Activated CD8-positive, alpha-beta T cell treated with anti-CD3 and anti-CD28 coated beads for 36 hours (primary cell): ENCODE measurements around the gene SIRT5. TPM values are rescaled to one million over a fixed set of nuclear protein-coding genes. Genes with fewer than 3 reads are reported as not detected.
A peak's percentile ranks its signal among the peaks of the same experiment; 100 is the strongest.

Source experiments
- ATAC-seq: fragments of 200-7000 bp; cut with Tn5 transposase; one replicate; pipeline ENCODE4 v1.10.0; 2021; ENCODE audit warnings: mild to moderate bottlenecking, moderate library complexity
- CTCF ChIA-PET: fragments of 350-600 bp; sonication (Branson Sonifier 250); formaldehyde crosslinking; loops from one replicate; lab custom pipeline; 2021; ENCODE audit warnings: antibody characterized with exemption; lab: Charles Lee
- POLR2A ChIA-PET: fragments of 350-600 bp; sonication (Branson Sonifier 250); formaldehyde crosslinking; loops from one replicate; lab custom pipeline; 2021; ENCODE audit warnings: antibody characterized with exemption; lab: Charles Lee
- DNase-seq: peaks from one replicate; pipeline ENCODE4 v3.0.0-alpha.2; 2020
- H3K27ac Mint-ChIP-seq: one replicate; pipeline ENCODE4 v1.8.0; 2021; ENCODE audit warnings: mild to moderate bottlenecking, mixed read lengths
- H3K27me3 Mint-ChIP-seq: one replicate; pipeline ENCODE4 v1.8.0; 2021; ENCODE audit warnings: mixed read lengths
- H3K36me3 Mint-ChIP-seq: one replicate; pipeline ENCODE4 v1.8.0; 2021; ENCODE audit warnings: low read depth, mixed read lengths
- H3K4me1 Mint-ChIP-seq: one replicate; pipeline ENCODE4 v1.8.0; 2021; ENCODE audit warnings: low read depth, mixed read lengths
- H3K4me3 Mint-ChIP-seq: one replicate; pipeline ENCODE4 v1.8.0; 2021; ENCODE audit warnings: mild to moderate bottlenecking, moderate library complexity, mixed read lengths
- H3K9me3 Mint-ChIP-seq: one replicate; pipeline ENCODE4 v1.8.0; 2021; ENCODE audit warnings: mixed read lengths
- CTCF ChIP-seq: fragments of 200-600 bp; IDR thresholded peaks from one replicate; pipeline ENCODE4 v1.8.0; 2022; ENCODE audit warnings: antibody characterized with exemption, mild to moderate bottlenecking
- intact Hi-C: fragments of 100-400 bp; cut with micrococcal nuclease; formaldehyde crosslinking; loops from one replicate; pipeline ENCODE4 v1.10.0; 2022
- total RNA-seq, 2 experiments: library from RNA; stranded (reverse); gene quantifications; one replicate each; pipeline ENCODE4 v1.2.3, GENCODE V29; 2021

Gene SIRT5
- total RNA-seq: 10 to 100 TPM in 1 of 2 experiments, 1 to 10 TPM in 1; 9.4 to 13.5 TPM

- ATAC-seq: peak; percentile 70
- peak; percentile 81 for DNase-seq
- no peak for TF ChIP-seq CTCF
Observed at GRCh38 chr6:13574571-13575376, at the start of gene SIRT5. SIRT5 (plus strand) TSS chr6:13574601; CDS start chr6:13584111, 9,510 bp downstream.

GRCh38 chr6:13524801-13525508, 49.4 kb upstream of the SIRT5 start:
- ATAC-seq (no peak), DNase-seq (no peak)
- Mint-ChIP-seq H3K4me1 (peaks cover 14% of the 10 kb centered on the region), H3K4me3 (no peak overlapping the region), H3K27me3 (no peaks in the 10 kb centered on the region), H3K27ac (no peak overlapping the region), H3K36me3 (no peaks in the 10 kb centered on the region), H3K9me3 (no peaks in the 10 kb centered on the region)
- ChIA-PET POLR2A (no interaction called here), CTCF (no interaction called here)
- no peak for TF ChIP-seq CTCF
- intact Hi-C loops: no loop called here

More at GRCh38 chr6:13574571-13575376, at the start of gene SIRT5:
- peak within 1 kb of the TSS; percentile 98 for H3K4me3 Mint-ChIP-seq
- peak within 1 kb of the TSS; percentile 99 for H3K27ac Mint-ChIP-seq
- H3K4me1 Mint-ChIP-seq: peaks cover 24% of the 10 kb centered on the region
- intact Hi-C loops: loop anchor here (5.0 to 10.0 kb wide), 3 partner anchors 90 to 237 kb away; partner anchors contain the start of gene GFOD1
- no peaks in the 10 kb centered on the region for H3K27me3 Mint-ChIP-seq
- ChIA-PET POLR2A (interaction anchor here (0.6 to 2.4 kb wide), 29 partner anchors 9 to 273 kb away, joined by 3 to 21 read pairs (median 4); partner anchors contain the start of genes GFOD1, NOL7, RANBP9 and TBC1D7), CTCF (interaction anchor here (0.7 to 3.7 kb wide), 58 partner anchors 9 to 1065 kb away, joined by 3 to 38 read pairs (median 5); partner anchors contain the start of genes NOL7 and TBC1D7)
- peaks cover 2% of the 10 kb centered on the region for H3K9me3 Mint-ChIP-seq
- peaks cover 5% of the 10 kb centered on the region for H3K36me3 Mint-ChIP-seq

DNA sequence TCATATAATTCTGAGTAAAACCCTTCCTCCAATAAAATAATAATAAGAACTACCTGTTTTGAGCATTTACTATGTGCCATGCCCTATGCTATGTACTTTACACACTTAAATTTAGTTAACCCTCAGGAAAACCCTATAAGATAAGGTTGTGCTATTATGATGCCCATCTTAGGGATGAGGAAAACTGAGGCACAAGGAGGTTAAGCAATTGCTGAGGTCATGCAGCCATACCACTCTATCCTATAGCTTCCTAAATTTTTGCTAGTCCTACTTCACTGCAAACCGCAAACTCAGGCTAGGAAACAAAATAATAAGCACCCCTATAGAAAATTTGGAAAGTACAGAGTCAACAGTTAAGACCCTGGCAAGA, 48.1 kb upstream of the SIRT5 start:
- ChIA-PET POLR2A (interaction anchor here (1.0 kb wide), 1 partner anchor 45 kb away, joined by 3 read pairs; no protein-coding TSS in a partner anchor), CTCF (no interaction called here)
- no peaks in the 10 kb centered on the region for H3K36me3 Mint-ChIP-seq
- no peaks in the 10 kb centered on the region for H3K9me3 Mint-ChIP-seq
- H3K27ac Mint-ChIP-seq: no peak overlapping the region
- no peak for ATAC-seq
- no peak for DNase-seq
- H3K4me3 Mint-ChIP-seq: no peak overlapping the region
- intact Hi-C loops: no loop called here
- no peaks in the 10 kb centered on the region for H3K27me3 Mint-ChIP-seq
- TF ChIP-seq CTCF: no peak
- peaks cover 14% of the 10 kb centered on the region for H3K4me1 Mint-ChIP-seq

DNA sequence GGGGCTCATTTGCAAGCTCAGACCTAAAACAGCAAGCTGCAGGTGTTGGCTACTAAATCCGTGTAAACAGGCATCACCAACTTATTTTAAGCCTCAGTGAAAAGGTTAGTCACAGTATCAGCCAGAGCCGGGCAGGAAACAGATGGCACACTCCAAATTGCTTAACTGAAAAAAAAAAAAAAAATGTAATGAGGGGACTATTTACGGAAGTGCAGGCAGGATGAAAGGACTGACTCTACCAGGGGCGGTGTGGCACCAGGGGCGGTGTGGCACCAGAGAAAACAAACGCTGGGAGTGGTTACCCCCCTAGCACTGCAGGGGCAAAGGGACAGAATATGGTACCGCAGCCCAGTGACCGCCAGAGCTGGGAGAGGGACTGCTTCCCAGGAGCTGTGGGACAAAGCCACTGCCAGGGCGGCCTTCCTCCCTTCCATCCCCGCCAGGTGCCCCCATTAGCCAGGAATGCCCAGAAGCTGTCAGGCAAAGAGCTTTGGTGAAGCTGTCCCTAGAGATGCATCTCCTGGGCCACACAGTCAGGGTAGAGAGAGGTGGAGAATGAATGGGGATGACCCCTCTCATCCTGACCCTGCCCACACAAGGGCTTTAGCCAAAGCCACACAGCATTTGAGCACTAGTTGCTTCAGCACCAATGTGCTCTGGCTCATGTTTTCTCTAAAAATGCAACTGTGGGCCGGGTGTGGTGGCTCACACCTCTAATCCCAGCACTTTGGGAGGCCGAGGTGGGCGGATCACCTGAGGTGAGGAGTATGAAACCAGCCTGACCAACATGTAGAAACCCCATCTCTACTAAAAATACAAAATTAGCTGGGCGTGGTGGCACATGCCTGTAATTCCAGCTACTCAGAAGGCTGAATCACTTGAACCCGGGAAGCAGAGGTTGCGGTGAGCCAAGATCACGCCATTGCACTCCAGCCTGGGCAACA, 47.4 kb upstream of the SIRT5 start:
- ATAC-seq (peak; percentile 96), DNase-seq (peak; percentile 58)
- no peak overlapping the region for H3K4me3 Mint-ChIP-seq
- H3K27me3 Mint-ChIP-seq: no peaks in the 10 kb centered on the region
- H3K27ac Mint-ChIP-seq: peak overlapping the region; percentile 65
- TF ChIP-seq CTCF: no peak
- H3K4me1 Mint-ChIP-seq: peaks cover 14% of the 10 kb centered on the region
- POLR2A ChIA-PET: no interaction called here
- CTCF ChIA-PET: no interaction called here
- H3K36me3 Mint-ChIP-seq: no peaks in the 10 kb centered on the region
- H3K9me3 Mint-ChIP-seq: no peaks in the 10 kb centered on the region
- intact Hi-C loops: no loop called here
